ENCODE data around the gene TTLL10.

DNA sequence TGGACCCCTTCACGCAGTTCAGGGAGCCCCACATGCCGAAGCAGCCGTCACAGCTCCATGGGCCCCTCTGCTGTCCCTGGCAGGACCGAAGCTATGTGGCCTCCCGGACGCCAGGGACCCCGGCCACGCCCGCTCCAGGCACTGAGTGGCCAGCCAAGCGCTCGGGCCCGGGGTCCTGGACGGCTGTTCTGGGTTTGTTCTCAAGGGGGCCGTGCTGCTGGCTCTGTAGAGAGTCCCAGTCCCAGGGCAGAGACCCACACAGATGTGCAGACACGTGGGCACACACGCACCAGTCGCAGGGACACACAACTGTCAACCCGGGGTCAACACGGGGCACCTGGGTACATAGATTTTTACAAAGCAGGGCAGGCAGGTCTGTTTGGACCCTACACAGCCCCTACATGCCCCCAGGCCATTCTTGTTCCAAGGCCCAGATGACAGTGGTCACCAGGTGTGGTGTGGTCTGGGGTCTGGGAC lies 65.1 kb downstream of the TTLL10 start:
- TF ChIP-seq POLR2A (IDR thresholded peaks at IDR 0.05; ENCODE audit: low read depth, low read length) (no peak), TAF1 (IDR thresholded peaks at IDR 0.05; ENCODE audit: borderline replicate concordance, low read depth, low read length) (no peak)
